Stimulated activated CD8-positive, alpha-beta memory T cell treated with anti-CD3 and anti-CD28 coated beads, Interleukin-7, amount 100 ng/mL, for 24 hours (primary cell): ENCODE measurements around the gene ZMYND10.
A peak's percentile ranks its signal among the peaks of the same experiment; 100 is the strongest.
"Not testable (repeated sequence)": the region's sequence is repeated elsewhere in the genome, so short reads cannot be mapped to it uniquely, and the experiment has no call there.

ENCODE experiments used
- DNase-seq: peaks from one replicate; pipeline ENCODE4 v3.0.0-alpha.2; 2020; ENCODE audit warnings: low read depth

The ZMYND10 gene

GRCh38 chr3:50325113-50325480, 20.4 kb downstream of the ZMYND10 start:
- no peak for DNase-seq

DNA sequence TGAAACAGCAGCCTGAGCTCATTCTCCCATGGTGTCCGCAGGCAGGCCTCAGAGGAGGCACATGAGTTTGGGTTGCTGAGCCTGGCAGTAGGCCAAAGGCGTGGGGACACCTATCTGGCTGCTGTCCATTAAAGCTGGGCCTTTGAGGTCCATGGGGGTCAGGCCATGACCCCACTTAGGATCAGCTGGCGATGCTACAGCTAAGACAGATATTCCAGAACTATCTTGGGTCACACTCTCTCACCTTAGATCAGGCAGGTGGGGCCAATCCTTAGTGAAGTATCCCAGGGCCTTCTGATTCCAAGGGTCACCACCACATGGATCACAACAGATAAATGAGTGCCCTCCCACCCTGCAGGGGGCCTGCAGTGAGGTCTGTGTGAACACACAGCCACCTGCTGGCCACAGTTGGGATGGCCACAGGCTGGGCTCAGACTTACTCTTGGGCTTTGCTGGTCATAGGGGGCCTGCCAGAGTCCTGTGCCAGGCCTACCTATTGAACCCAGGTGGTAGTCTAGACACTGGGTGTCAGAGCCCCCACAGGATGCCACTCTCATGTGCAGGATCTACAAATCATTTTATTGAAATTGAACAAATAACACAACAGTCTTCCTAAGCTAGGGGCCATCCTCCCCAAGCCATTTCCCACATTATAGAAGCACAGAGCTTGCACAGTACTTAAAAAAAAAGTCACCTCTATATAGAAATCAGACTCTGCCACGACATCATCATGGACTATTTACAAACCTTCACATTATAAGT, 21.0 kb downstream of the ZMYND10 start:
- DNase-seq, result no peak

GRCh38 chr3:50323614-50324199, 21.8 kb downstream of the ZMYND10 start:
- no peak for DNase-seq

GRCh38 chr3:50323092-50323600, 22.4 kb downstream of the ZMYND10 start:
- no peak for DNase-seq

- no peak for DNase-seq
Observed at GRCh38 chr3:50322386-50323091, 23.0 kb downstream of the ZMYND10 start, which contains the start of gene HYAL2. Gene HYAL2 (minus strand): TSS chr3:50322745. CDS start chr3:50320489, 2,256 bp downstream.

GRCh38 chr3:50322115-50322385, 23.5 kb downstream of the ZMYND10 start:
- no peak for DNase-seq

DNA sequence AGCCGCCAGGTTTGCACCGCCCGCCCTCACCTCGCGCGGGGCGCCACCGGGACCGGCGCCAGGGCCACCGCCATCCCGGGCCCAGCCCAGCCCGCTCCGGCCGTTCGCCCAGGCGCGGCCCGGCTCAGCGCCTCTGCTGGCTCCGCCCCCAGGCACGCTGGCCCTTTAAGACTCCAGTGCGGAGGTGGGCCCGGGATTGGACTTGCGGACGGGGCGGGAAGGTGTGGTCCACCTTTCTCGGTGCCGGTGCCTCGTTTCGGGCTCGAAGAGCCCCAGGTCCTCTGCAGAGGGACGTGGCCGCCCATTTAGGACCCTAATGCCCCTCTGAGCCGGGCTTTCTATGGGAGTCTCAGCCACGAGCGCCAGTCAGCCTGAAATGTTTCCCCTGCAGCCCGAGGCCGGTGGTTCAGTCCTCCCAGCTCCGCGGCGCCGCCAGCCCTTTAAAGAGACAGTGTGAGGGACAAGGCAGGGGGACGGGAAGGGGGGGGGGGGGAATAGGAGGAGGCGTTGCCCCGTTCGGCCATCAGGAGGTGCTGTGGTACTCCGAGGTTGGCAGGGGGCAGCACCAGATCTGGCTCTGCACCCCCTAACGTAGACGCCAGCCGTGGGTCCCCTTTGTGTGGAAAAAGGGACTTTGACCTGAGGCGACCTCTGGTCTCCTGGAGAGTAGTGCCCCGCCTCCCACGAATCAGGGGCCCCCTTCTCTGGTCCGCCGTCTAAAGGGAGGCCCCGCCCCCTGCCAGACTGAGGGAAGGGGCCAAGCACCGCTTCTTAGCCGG, 24.0 kb downstream of the ZMYND10 start:
- DNase-seq, result peak; percentile 66

GRCh38 chr3:50320853-50321335, 24.6 kb downstream of the ZMYND10 start:
- DNase-seq, result no peak

GRCh38 chr3:50319894-50320625, 25.5 kb downstream of the ZMYND10 start:
- no peak for DNase-seq

- DNase-seq, result no peak
Observed at GRCh38 chr3:50319181-50319893, 26.2 kb downstream of the ZMYND10 start.

DNA sequence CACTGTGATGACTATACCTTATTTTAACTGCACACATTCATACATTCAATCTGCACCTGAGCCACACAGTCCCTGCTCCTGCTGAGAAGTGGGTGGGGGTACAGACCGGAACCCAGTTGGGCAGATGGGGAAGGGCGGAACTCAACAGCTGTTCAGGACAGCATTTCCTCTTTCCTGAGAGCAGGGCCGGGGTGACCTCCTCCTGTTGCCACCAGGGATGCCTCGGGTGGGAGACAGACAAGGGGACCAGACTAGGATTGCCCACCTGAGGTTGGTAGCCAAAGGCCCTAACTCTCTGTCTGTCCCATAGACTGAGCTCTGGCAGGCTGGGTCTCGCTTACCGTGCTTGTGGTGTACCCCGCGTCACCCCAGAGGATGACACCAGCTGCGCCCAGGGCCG, 26.9 kb downstream of the ZMYND10 start:
- no peak for DNase-seq

DNA sequence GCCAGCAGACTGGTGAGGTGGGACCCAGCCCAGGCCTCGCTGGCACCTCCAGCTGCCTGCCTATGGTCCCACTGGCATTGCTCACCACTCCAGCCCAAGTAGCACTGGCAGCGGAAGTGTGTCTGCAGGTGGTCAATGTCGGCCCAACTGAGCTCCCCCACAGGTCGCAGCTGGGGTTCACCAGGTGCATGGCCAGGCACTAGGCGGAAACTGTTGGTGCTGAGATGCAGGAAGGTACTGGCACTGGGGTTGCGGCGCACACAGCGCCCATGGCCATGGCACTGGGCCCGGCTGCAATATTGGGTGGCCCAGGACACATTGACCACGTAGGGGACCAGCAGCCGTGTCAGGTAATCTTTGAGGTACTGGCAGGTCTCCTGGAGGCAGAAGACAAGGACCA, 27.4 kb downstream of the ZMYND10 start:
- no peak for DNase-seq

GRCh38 chr3:50317300-50317699, 28.2 kb downstream of the ZMYND10 start:
- DNase-seq, result no peak

DNA sequence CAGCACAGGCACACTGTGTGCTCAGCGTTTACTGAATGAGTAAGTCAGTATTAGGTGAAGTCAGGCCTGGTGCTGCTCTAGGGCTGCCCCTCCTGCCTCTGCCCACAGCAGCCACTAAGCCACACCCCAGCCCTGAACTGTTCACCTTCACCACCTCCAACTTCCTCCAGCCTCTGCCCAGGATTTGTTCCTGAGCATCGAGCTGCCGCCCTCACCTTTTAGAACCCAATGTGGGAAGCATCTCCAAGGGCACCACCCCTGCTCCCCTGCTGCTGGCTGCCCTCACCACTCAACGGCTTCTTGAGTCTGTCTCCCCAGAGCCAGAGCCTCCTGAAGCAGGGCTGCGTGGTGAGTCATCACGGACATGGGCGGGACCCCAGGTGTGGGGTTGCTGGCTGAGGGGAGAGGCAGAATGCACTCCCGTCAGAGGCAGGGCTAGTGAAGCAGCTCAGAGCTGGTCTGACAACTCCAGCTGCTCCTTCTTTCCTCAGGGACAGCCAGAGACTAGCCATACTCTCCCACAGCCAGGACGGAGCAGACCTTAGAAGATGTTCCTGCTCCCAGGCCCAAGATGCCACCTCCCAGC, 28.8 kb downstream of the ZMYND10 start:
- DNase-seq, result no peak

GRCh38 chr3:50314816-50315215, 30.7 kb downstream of the ZMYND10 start:
- DNase-seq, result no peak

DNA sequence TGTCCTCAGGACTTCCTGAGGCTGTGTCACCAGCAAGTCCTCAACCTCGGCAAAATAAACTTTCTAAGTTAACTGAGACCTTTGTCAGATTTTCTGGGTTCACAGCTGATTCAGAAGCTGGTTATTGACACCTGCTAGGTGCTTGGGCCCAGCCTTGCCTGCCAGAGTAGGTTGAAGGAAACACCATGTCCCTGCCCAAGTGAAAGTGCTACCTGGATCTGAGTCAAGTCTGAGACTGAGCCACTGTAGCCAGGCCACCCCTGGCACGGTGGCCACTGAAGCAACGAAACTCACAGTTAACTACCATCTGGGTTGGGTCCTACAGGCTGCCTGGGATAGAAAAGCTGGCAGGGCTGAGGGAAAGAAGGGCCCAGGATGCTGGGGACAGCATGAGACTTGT, 31.2 kb downstream of the ZMYND10 start:
- DNase-seq, result no peak

DNA sequence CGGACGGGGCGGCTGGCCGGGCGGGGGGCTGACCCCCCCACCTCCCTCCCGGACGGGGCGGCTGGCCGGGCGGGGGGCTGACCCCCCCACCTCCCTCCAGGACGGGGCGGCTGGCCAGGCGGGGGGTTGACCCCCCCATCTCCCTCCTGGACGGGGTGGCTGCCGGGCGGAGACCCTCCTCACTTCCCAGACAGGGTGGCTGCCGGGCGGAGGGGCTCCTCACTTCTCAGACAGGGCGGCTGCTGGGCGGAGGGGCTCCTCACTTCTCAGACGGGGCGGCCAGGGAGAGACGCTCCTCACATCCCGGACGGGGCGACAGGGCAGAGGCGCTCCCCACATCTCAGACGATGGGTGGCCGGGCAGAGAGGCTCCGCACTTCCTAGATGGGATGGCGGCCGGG, 33.5 kb downstream of the ZMYND10 start:
- not testable (repeated sequence) for DNase-seq

- no peak for DNase-seq
Observed at GRCh38 chr3:50304601-50305000, 40.9 kb downstream of the ZMYND10 start.

DNA sequence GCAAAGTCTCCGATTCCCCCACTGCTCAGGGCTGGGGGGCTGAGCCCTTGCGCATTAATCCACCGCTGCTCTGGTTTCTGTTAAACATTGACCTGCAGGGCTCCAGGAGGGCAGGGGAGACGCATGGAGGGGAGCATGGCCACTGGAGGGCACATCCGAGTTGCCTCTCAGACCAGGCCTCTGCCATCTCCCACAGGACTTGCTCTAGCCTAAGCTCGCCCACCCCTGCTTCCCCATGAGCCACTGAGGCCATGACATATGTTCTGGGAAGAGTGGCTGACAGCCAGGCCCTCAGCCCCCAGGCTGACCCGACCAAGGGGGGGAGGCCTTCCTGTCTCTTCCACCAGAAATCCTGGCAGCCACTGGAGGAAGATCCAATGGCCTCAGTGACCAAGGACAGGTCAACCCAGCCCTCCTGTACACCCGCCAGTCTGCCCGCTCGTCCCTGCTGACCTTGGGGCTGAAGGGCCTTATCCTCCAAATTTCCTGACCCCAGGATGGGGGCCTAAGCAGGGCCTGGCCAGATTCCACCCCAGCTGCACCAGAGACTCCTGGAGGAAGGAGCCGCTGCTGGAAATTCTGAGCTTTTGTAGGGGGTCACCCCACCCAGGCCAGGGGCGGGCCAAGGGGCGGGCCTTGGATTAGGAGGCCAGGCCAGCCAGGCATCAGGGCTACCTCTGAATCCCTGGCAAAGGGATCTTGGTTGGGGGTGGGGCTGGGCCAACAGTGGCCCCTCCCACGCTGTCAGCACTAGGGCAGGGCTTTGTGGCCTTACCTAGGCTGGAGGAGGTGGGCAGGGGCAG, 42.3 kb downstream of the ZMYND10 start, which contains the start of gene HYAL1:
Gene HYAL1, minus strand, starts transcription at position 562 of the 803 bp plus-strand sequence. CDS start 618 bp downstream, outside the sequence.
- DNase-seq, result no peak
